Sigmoid colon (tissue), 4 donors: ENCODE results near the gene FGF19.

Source experiments
- CTCF ChIP-seq, 4 experiments: fragments of 450-650 bp in 3 of 4; fragments of 200-600 bp in 1 of 4; IDR thresholded peaks; one replicate each; pipeline ENCODE4 v1.5.1; 2016 to 2019; ENCODE audit warnings: antibody characterized with exemption in 4 of 4, mild to moderate bottlenecking in 3 of 4, moderate library complexity in 2 of 4
- POLR2AphosphoS5 ChIP-seq, 4 donors: sonication (generic); formaldehyde crosslinking; IDR thresholded peaks; one replicate each; pipeline ENCODE4 v1.6.1; 2017; ENCODE audit warnings: antibody characterized with exemption in 4 of 4

- TF ChIP-seq POLR2AphosphoS5 (IDR thresholded peaks at IDR 0.05) = no peak
- TF ChIP-seq CTCF (IDR thresholded peaks at IDR 0.05) = no peak
Observed at GRCh38 chr11:69680688-69681087, 23.1 kb downstream of the FGF19 start.
